Caco-2 (cell line): ENCODE data around the gene MCTP1. TPM values are rescaled to one million over a fixed set of nuclear protein-coding genes. Genes with fewer than 3 reads are reported as not detected.

Experiments
- BruUV-seq: library from RNA; stranded (reverse); fragments of 400-500 nt; replicated peaks from 2 replicates; lab custom pipeline; 2021; lab: Mats Ljungman, UMichigan
- CTCF ChIA-PET: fragments of 300-600 bp; sonication (Branson Sonifier 250); formaldehyde crosslinking; loops from one replicate; lab custom pipeline; 2022; ENCODE audit warnings: antibody characterized with exemption; lab: Charles Lee
- POLR2A ChIA-PET: fragments of 300-600 bp; sonication (Branson Sonifier 250); formaldehyde crosslinking; loops from one replicate; lab custom pipeline; 2022; ENCODE audit warnings: antibody characterized with exemption; lab: Charles Lee
- DNase-seq, 2 experiments: peaks; one replicate each; pipeline versions ENCODE4 v3.0.0 to v3.0.0-alpha.2; 2020 to 2022
- H3K27me3 ChIP-seq: replicated peaks from 2 replicates; pipeline ENCODE4 v1.6.0; 2011; ENCODE audit warnings: low read length; ENCODE audit not compliant: control insufficient read depth, insufficient read depth
- H3K36me3 ChIP-seq: 2 replicates; pipeline ENCODE4 v1.5.1; 2011; ENCODE audit warnings: low read length; ENCODE audit not compliant: control insufficient read depth, insufficient read depth
- H3K4me1 ChIP-seq: fragments of 250-450 bp; sonication (Bioruptor Pico); 2 replicates; pipeline ENCODE4 v1.5.1; 2020; ENCODE audit warnings: mild to moderate bottlenecking
- H3K4me3 ChIP-seq: 2 replicates; pipeline ENCODE4 v1.5.1; 2011; ENCODE audit warnings: low read depth, mild to moderate bottlenecking, control low read depth, low read length
- H3K9me3 ChIP-seq: fragments of 250-450 bp; sonication (Bioruptor Pico); 2 replicates; pipeline ENCODE4 v1.5.1; 2020; ENCODE audit warnings: mild to moderate bottlenecking, moderate library complexity
- H3K27ac Mint-ChIP-seq: one replicate; pipeline ENCODE4 v1.8.0; 2022; ENCODE audit warnings: mixed read lengths; ENCODE audit not compliant: unreplicated experiment
- H3K27me3 Mint-ChIP-seq: one replicate; pipeline ENCODE4 v1.8.0; 2022; ENCODE audit warnings: mixed read lengths; ENCODE audit not compliant: insufficient read depth, unreplicated experiment
- H3K36me3 Mint-ChIP-seq: one replicate; pipeline ENCODE4 v1.8.0; 2022; ENCODE audit warnings: mild to moderate bottlenecking, mixed read lengths; ENCODE audit not compliant: insufficient read depth, unreplicated experiment
- H3K4me1 Mint-ChIP-seq: one replicate; pipeline ENCODE4 v1.8.0; 2022; ENCODE audit warnings: low read depth, mixed read lengths; ENCODE audit not compliant: unreplicated experiment
- H3K4me3 Mint-ChIP-seq: one replicate; pipeline ENCODE4 v1.8.0; 2022; ENCODE audit warnings: mild to moderate bottlenecking, moderate library complexity, mixed read lengths; ENCODE audit not compliant: unreplicated experiment
- H3K9me3 Mint-ChIP-seq: one replicate; pipeline ENCODE4 v1.8.0; 2022; ENCODE audit warnings: mixed read lengths; ENCODE audit not compliant: unreplicated experiment
- intact Hi-C: fragments of 100-400 bp; cut with micrococcal nuclease; formaldehyde crosslinking; loops from one replicate; pipeline ENCODE4 v1.10.0; 2022; ENCODE audit not compliant: unreplicated experiment
- total RNA-seq: library from RNA; stranded (reverse); gene quantifications from 2 replicates; pipeline ENCODE4 v1.2.3, GENCODE V29; 2022
- TF ChIP-seq, protein P1 (sequence below), 2 experiments: fragments of 200-600 bp in 1 of 2; IDR thresholded peaks; 1 replicate in 1 of 2; 2 replicates in 1 of 2; pipeline versions ENCODE4 v1.5.1 to v1.8.0; 2011 to 2022; ENCODE audit warnings: antibody characterized with exemption in 1 of 2, control low read depth in 1 of 2, inconsistent platforms in 1 of 2, low read depth in 1 of 2, low read length in 1 of 2, mild to moderate bottlenecking in 1 of 2, moderate library complexity in 1 of 2; ENCODE audit not compliant: insufficient read depth in 1 of 2, severe bottlenecking in 1 of 2, unreplicated experiment in 1 of 2

The MCTP1 gene
- total RNA-seq, 1 experiment from 2014 or later, result 3.2 TPM

DNA sequence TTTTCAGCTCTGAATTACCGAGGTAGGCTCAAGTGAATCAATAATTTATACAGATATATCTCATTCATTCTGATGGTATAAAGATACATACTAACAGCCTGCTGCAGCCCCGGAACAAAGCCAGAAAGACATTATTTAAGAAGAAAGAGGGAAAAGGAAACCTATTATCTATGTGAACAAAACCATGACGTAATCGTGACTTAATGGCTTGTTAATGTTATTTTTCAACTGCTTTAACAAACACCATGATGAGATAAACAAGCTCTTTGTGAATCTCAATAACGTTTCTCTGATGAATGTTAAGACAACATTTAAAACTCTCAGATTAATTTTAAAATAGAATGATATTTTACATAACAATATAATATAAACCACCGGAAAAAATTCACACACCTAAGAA is 429.4 kb downstream of the MCTP1 start:
- Mint-ChIP-seq H3K4me1 (no peaks in the 10 kb centered on the region), H3K27me3 (peaks cover 8% of the 10 kb centered on the region), H3K36me3 (no peaks in the 10 kb centered on the region), H3K27ac (no peak overlapping the region), H3K4me3 (no peak overlapping the region), H3K9me3 (no peaks in the 10 kb centered on the region)
- TF ChIP-seq, protein P1, sequence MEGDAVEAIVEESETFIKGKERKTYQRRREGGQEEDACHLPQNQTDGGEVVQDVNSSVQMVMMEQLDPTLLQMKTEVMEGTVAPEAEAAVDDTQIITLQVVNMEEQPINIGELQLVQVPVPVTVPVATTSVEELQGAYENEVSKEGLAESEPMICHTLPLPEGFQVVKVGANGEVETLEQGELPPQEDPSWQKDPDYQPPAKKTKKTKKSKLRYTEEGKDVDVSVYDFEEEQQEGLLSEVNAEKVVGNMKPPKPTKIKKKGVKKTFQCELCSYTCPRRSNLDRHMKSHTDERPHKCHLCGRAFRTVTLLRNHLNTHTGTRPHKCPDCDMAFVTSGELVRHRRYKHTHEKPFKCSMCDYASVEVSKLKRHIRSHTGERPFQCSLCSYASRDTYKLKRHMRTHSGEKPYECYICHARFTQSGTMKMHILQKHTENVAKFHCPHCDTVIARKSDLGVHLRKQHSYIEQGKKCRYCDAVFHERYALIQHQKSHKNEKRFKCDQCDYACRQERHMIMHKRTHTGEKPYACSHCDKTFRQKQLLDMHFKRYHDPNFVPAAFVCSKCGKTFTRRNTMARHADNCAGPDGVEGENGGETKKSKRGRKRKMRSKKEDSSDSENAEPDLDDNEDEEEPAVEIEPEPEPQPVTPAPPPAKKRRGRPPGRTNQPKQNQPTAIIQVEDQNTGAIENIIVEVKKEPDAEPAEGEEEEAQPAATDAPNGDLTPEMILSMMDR (IDR thresholded peaks at IDR 0.05; ENCODE audit: insufficient read depth in 1 of 2, low read depth in 1 of 2, low read length in 1 of 2, severe bottlenecking in 1 of 2, unreplicated experiment in 1 of 2), result no peak
- ChIA-PET CTCF (no interaction called here), POLR2A (no interaction called here)
- H3K4me1 ChIP-seq, result no peaks in the 10 kb centered on the region
- no peaks in the 10 kb centered on the region for H3K36me3 ChIP-seq
- BruUV-seq, result no TSS peak
- DNase-seq, result no peak
- intact Hi-C loops, result no loop called here
- H3K27me3 ChIP-seq, result no peaks in the 10 kb centered on the region
- H3K9me3 ChIP-seq, result no peaks in the 10 kb centered on the region
- H3K4me3 ChIP-seq, result no peak overlapping the region

DNA sequence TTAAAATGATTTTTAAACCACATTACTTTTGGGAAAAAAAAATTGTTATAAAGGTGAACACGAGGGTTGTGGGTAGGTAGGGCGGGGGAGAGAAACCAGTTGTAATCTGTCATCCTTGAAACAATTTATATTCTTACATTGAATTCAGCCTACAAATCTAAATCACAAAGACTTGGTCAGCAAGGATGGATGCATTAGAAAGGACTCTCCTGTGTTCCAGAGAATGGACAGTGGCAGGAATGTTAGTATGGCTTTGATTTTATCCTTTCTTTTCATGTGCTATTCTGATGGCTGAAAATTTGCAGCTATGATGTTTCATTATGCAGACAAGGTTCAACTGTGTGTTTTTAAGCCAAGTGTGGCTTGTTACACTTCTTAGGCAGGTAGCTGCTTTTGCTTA is 431.8 kb downstream of the MCTP1 start:
- CTCF ChIA-PET, result no interaction called here
- H3K27me3 ChIP-seq, result no peaks in the 10 kb centered on the region
- no TSS peak for BruUV-seq
- H3K4me3 ChIP-seq, result no peak overlapping the region
- peaks cover 4% of the 10 kb centered on the region; the same call in 1 of the 2 replicates for H3K4me1 ChIP-seq
- H3K9me3 Mint-ChIP-seq, result no peaks in the 10 kb centered on the region
- TF ChIP-seq, protein P1 (IDR thresholded peaks at IDR 0.05; ENCODE audit: insufficient read depth in 1 of 2, low read depth in 1 of 2, low read length in 1 of 2, severe bottlenecking in 1 of 2, unreplicated experiment in 1 of 2), result no peak
- H3K27me3 Mint-ChIP-seq, result peaks cover 8% of the 10 kb centered on the region
- H3K9me3 ChIP-seq, result no peaks in the 10 kb centered on the region
- no peaks in the 10 kb centered on the region for H3K36me3 Mint-ChIP-seq
- POLR2A ChIA-PET, result no interaction called here
- no peak overlapping the region for H3K4me3 Mint-ChIP-seq
- H3K4me1 Mint-ChIP-seq, result no peaks in the 10 kb centered on the region
- intact Hi-C loops, result no loop called here
- H3K27ac Mint-ChIP-seq, result no peak overlapping the region
- H3K36me3 ChIP-seq, result no peaks in the 10 kb centered on the region
- DNase-seq, result no peak

- ChIA-PET CTCF (interaction anchor here (0.6 to 1.2 kb wide), 4 partner anchors 10 to 241 kb away, joined by 3 to 6 read pairs (median 3); no protein-coding TSS in a partner anchor), POLR2A (no interaction called here)
- DNase-seq, result no peak
- H3K4me1 ChIP-seq, result peaks cover 4% of the 10 kb centered on the region; the same call in 1 of the 2 replicates
- TF ChIP-seq, protein P1 (IDR thresholded peaks at IDR 0.05; ENCODE audit: insufficient read depth in 1 of 2, low read depth in 1 of 2, low read length in 1 of 2, severe bottlenecking in 1 of 2, unreplicated experiment in 1 of 2), result no peak
- H3K4me3 ChIP-seq, result no peak overlapping the region
- no peaks in the 10 kb centered on the region for H3K36me3 ChIP-seq
- H3K27ac Mint-ChIP-seq, result no peak overlapping the region
- no peaks in the 10 kb centered on the region for H3K4me1 Mint-ChIP-seq
- intact Hi-C loops, result loop anchor here (1.0 kb wide), 2 partner anchors 21 to 326 kb away; no protein-coding TSS in a partner anchor
- no peaks in the 10 kb centered on the region for H3K27me3 ChIP-seq
- no peak overlapping the region for H3K4me3 Mint-ChIP-seq
- BruUV-seq, result no TSS peak
- no peaks in the 10 kb centered on the region for H3K36me3 Mint-ChIP-seq
- no peaks in the 10 kb centered on the region for H3K9me3 Mint-ChIP-seq
- peaks cover 14% of the 10 kb centered on the region for H3K27me3 Mint-ChIP-seq
- H3K9me3 ChIP-seq, result no peaks in the 10 kb centered on the region
Observed at GRCh38 chr5:94850960-94851359, 433.9 kb downstream of the MCTP1 start.
